GM18861 (cell line): ENCODE data around the gene CIBAR2.
"Not testable (repeated sequence)": the region's sequence is repeated elsewhere in the genome, so short reads cannot be mapped to it uniquely, and the experiment has no call there.

Experiments
- ATAC-seq: cut with Tn5 transposase; IDR thresholded peaks from one replicate; pipeline ENCODE4 v1.9.1; 2021; ENCODE audit not compliant: unreplicated experiment

The CIBAR2 gene

DNA sequence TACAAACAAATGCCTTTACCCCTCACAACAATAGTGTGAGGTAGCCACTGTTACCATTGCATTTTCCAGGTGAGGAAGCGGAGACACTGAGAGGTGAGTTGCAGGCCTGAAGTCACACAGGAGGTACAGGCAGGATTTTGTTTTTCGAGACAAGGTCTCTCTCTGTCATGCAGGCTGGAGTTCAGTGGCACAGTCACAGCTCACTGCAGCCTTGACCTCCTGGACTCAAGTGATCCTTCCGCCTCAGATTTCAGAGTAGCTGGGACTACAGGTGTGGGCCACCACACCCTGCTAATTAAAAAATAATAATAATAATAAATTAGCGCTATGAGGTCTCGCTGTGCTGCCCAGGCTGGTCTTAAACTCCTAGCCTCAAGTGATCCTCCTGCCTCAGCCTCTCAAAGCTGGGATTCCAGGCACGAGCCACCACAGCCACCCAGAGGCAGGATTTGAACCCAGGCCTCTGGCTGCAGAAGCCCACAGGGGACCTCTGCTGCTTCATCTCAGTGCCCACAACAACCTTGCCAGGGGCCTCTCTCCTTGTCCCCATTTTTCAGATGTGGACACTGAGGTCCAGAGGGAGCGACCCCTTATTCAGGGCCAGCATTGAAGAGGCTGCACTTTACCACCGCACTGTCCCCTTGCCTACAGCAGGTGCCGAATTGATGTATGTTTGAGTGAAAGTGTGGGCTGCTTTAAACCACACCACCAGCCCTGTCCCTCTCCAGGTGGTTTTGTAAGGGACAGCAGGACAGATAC, 16.0 kb upstream of the CIBAR2 start:
- ATAC-seq = no peak

- no peak for ATAC-seq
Measured at GRCh38 chr16:85127379-85127723, 15.1 kb upstream of the CIBAR2 start.

DNA sequence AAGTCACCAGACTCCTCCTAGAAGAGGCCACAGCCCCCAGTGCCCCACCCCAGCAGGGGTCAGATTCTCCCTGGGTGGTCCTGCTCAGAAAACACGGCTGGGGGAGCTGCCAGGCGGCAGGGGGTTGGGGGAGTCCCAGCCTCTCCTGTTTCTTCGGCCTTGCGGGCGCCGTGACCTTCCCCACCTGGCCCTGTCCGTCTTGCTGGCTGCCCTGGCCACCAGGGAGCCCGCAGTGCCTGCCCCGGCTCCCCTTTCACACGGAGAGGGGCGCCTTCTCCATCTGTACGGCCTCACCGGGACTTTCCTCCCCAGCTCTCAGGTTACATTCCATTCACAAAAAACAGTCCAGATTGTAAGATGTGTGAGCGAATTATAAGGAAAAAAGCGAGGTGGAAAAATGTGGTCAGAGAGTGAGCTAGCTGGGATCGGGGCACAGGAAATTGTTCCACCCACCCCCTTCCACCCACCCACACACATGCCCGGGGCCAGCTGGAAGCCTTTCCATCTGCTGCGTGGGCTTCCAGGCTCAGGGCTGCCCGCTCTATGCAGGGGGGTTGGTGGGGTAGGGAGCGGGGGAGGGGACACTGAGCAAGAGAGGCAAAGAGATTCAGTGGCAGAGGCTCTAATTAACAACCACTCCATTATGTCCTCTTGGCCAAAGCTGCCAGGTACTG, 14.6 kb upstream of the CIBAR2 start:
- no peak for ATAC-seq

- ATAC-seq = no peak
Measured at GRCh38 chr16:85126394-85126704, 14.1 kb upstream of the CIBAR2 start.

GRCh38 chr16:85125570-85126393, 13.5 kb upstream of the CIBAR2 start:
- no peak for ATAC-seq

DNA sequence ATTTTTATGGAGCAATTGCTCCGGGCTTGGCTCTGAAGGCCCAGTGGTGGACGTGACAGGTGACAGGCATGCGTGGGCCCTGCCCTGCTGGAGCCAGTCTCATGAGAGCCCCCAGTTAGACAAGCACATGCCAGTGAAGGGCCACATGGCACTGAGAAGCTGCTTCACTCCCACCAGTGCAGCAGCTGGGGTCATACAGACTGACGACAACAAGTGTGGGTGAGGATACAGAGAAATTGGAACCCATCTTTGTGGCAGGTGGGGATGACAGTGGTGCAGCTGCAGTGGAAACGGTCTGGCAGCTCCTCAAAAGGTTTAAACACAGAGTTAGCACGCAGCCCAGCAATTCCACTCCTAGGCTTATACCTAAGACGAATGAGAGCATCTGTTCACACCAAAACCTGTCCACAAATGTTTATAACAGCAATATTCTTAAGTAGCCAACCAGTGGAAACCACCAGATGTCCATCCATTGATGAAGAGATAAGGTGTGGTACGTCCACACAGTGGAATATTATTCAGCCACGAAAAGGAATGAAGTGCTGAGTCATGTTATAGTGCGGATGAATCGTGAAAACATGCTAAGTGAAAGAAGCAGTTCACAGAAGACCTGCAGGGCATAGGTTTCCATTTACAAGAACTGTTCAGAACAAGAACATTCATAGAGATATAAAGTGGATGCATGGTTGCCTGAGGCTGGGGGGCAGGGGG, 12.5 kb upstream of the CIBAR2 start:
- no peak for ATAC-seq

- ATAC-seq = no peak
Measured at GRCh38 chr16:85123891-85124635, 11.8 kb upstream of the CIBAR2 start.

GRCh38 chr16:85123441-85123840, 11.2 kb upstream of the CIBAR2 start:
- ATAC-seq = not testable (repeated sequence)

- ATAC-seq = no peak
Measured at GRCh38 chr16:85120006-85120340, 7.7 kb upstream of the CIBAR2 start.

GRCh38 chr16:85117418-85117817, 5.1 kb upstream of the CIBAR2 start:
- no peak for ATAC-seq

- no peak for ATAC-seq
Measured at GRCh38 chr16:85114909-85115567, 2.8 kb upstream of the CIBAR2 start.

GRCh38 chr16:85113913-85114312, 1.6 kb upstream of the CIBAR2 start:
- no peak for ATAC-seq

GRCh38 chr16:85113168-85113733, 979 bp upstream of the CIBAR2 start:
- ATAC-seq = no peak

DNA sequence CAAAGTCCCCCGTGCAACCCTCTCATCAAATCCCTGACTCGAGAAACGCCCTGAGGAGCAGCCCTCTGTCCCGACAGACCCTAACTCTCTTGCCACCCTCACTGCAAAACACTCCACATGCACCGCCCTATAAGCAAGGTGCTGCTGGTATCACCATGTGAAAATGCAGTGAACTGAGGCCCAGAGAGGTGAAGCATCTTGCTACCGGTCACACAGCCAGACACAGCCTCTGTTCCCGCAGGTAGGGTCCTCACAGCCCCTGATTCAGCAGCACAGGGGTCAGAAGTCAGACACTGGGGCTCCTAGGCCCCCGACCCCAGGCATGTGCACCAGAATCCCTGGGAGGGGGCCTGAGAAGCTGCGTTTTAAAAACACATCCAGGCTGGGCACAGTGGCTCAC, 1.1 kb downstream of the CIBAR2 start:
- ATAC-seq = no peak

DNA sequence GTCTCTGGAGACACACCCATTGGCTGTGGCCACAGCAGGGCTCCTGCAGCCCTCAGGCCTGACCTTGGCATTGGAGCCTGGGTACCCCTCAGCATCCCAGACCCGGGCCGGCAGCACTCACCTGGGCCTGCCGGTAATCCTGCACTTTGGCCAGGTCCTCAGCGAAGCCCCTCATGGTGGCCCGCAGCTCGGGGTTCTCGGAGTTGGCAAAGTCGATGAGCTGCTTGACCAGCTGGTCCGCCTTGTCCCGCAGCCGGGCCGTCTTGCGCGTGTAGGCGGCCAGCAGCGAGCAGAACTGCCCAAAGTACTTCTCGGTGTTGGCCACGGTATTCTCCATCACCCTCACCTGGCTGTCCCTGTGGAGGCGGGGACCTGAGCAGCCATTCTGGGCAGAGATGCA, 2.2 kb downstream of the CIBAR2 start:
- no peak for ATAC-seq

DNA sequence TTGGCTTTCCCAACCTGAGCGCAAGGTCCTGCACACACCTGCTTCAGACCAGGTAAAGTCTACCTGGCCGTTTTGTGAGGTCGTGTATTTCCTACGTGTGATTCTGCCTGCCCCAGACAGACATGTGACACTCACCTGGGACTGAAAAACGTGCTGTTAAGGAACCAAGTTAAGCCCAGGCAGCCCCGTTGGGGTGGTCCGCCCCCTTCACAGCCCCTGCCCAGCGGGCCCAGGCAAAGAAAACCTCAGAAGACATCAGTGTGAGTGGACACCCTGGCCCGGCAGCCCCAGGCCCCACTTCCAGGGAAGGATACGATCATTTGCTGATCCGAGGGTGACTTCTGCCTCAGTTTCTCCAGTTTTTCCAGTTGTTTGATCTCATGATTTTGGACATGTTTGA, 4.7 kb downstream of the CIBAR2 start:
- no peak for ATAC-seq

GRCh38 chr16:85107083-85107482, 5.2 kb downstream of the CIBAR2 start:
- ATAC-seq = no peak

DNA sequence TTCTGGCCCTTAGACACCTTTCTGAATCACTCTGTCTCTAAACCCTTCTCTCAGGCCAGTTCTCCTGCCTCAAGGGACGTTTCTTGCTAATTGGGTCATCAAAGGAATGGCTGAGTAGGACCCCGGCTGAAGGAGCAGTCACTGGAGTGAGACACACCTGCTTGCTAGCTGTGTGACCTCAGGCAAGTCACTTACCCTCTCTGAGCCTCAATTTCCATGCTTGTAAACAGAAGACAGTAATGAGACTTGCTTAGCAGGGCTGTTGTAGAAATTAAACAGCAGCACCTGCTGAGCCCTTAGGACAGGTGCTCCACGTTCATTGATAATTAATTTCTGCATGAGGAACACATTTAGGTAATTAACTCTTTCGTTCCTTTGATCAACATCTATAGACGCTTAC, 6.8 kb downstream of the CIBAR2 start:
- no peak for ATAC-seq

DNA sequence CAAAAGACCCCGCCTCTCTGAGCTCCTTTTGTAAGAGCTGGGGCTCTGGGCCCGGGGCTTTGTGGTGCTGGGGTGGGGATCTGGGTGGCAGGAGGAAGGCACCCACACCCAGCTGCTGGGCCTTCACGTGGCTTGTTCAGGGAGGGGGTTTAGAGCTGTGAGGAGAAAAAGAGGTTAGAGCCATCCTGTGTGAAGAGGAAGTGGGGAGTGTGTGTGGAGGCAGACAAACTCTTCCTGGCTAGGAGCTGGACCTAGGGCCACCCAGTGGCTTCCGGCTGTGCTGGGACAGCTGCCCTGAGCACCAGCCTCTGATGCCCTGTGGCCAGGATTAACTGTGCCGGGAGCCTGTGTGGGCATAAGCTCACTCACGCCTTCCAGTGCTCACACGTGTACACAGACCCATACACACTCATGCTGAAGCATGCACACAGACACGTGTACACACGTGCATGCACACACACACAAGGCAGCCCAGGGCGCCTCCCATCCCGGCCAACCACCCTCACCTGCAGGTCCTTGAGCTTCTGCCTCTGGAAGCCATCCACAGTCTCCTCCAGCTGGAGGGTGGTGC, 7.4 kb downstream of the CIBAR2 start:
- no peak for ATAC-seq

- no peak for ATAC-seq
Measured at GRCh38 chr16:85104147-85104546, 8.1 kb downstream of the CIBAR2 start.
